ENCODE data around the gene MGAT5.

MGAT5 gene

GRCh38 chr2:134308474-134309385 is 54.9 kb downstream of the MGAT5 start:
- DNase-seq: no peak

DNA sequence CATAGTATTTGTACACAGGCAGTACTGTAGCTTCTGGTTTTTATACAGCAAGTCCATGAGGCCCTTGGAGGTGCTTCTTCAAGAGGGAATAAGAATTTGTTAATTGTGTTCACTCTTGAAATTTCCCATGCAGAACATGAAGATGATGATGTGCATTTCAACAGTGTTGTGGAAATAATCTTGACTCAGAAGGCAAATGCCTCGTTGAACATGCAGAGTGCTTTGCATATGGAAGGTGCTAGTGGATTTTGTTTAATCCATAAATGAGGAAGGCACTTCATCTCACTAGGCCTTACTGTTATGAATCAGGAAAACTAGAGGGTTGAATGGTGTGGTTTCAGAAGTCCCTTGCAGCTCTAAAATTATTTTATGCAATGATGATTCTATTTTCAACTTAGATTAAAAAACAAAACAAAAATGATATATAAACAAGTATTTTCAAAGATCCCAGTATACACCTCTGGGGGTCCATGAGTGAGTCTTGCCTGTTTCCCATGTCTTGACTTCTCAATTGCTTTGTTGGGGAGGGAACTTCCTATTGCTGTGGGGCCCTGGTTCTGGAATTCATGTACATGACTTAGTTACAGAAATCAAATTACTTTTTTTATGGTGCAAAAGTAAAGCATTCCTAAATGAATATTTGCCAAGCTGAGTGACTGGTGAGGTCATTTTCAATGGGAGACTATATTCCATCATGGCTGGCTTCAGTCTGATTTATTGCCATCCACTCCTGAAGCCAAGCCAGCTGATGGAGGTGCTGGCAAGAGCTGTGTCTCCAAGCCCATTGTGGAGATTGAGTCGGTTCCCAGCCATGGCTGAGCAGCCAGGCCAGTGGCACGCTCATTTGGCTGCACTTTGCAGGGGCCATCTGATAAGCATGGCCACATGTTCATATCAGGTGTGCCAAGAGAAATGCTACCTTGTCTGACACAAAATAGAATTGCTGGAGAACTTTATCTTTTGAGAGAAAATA is 56.5 kb downstream of the MGAT5 start:
- DNase-seq: no peak

DNA sequence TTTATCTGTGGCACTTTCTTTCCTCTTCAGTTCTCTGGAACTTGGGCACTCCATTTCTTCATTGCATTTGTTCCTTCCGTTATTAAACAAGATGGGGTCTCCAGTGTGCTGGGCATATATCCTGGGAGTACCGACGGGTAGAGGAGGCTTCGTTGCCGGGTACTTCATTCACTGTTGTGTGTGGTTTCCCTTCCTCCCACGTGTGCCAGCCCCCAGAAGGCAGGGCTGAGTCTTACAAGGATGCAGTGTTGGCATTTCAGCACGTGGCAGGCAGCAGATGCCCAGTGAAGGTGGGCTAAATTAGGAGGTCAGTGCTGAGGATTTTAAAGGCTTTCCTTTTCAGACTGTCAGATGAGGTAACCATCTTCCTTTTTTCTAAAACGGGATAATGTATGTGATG is 58.6 kb downstream of the MGAT5 start:
- no peak for DNase-seq

GRCh38 chr2:134314202-134314601 is 60.3 kb downstream of the MGAT5 start:
- no peak for DNase-seq

DNA sequence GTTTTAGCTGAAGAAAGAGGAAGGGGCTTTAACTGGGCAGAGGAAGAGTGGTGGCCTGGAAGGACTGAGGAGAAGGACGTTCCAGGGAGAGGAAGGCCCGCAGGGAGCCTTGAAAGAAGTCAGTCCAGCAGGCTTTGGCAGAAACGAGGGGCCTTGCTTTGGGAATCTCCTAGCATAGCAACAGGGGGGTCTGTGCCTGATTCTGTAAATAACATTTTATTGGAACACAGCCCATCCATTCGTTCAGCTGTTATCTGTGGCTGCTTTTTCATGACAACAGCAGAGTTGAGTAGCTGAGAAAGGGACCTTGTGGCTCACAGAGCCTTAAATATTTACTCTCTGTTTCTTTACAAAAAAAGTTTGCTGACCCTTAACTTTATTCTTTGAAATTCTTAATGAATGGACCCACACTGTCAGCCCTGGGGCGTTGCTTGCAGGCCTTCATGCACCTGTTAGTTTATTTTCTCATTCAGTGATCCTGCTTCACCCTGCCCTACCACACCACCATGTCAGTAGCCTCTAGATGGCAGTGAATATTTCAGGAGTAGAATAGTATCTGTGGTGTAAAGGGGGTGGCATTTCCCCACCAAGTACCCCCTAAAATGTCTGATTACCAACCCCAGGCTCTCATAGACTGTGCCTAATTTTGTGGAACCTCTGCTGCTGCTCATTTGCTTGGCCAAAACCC is 61.0 kb downstream of the MGAT5 start:
- DNase-seq: no peak

DNA sequence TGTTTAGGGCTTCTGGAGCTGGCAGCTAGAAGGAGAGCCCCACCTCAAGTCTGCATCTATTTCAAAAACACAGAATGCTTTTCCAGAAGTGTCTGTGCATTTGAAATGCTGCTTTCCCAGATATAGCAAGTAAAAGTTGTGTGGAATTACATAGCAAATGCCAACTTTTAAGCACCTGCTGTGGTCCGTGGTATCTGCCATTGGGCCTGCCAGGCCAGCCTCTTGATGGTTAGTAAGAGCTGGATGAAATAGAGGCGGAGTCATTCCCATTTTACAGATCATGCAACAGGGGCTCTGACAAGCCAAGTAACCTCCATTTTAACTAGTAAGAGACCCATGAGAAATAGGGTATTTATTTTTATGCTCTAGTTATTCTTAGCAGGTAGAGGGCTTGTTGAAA is 61.6 kb downstream of the MGAT5 start:
- no peak for DNase-seq

DNA sequence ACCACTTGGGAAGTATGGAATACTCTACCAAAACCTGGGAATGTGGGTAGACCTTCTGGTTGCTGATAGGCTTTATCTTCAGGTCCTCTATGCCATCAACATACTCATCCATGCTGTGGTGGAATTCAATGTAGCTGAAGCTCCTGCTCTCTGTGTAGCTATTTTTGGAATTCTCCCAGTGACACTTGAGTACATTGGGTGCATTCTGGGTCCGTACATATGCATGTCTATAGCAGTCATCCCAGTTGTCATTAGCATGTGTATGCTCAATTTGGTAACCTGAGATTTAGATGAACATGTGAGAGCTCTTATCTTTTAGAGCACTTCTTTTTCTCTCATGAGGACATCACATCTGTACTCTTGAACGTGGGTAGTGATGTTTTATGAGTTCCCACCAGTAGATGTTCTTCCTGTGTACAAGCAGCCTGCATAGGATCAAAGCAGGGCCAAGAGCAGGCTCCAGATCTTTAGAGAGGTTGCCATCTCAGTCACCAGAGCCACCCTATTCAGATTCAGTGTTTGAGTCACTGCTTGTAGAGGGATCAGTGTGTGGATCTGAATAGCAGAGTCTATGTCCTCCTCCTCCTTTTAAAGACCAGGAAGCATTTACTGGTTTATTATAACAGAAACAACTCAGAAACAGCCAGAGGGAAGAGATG is 65.9 kb downstream of the MGAT5 start:
- DNase-seq: no peak

GRCh38 chr2:134320930-134321329 is 67.1 kb downstream of the MGAT5 start:
- DNase-seq: peak; percentile 49

- DNase-seq: no peak
Measured at GRCh38 chr2:134323777-134324176, 69.9 kb downstream of the MGAT5 start.

- no peak for DNase-seq
Measured at GRCh38 chr2:134324430-134324829, 70.6 kb downstream of the MGAT5 start.

GRCh38 chr2:134324947-134325346 is 71.1 kb downstream of the MGAT5 start:
- DNase-seq: peak; percentile 64

DNA sequence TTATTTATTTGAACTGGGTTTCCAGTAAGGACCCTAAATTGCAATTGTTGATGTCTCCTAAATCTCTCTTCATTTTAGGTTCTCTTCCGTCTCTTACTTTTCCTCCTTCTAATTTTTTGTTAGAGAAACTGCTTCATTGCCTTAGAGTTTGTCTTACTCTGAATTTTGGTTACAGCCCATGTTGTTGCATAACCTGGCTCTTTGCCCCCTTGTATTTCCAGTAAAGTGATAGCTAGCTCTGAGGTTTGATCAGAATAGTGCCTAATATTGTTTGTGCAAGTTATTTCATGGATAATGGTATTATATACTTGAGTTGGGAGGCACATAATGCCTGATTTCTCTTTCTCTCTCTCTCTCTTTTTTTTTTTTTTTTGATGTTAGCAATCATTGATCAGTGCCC is 71.8 kb downstream of the MGAT5 start:
- DNase-seq: no peak

DNA sequence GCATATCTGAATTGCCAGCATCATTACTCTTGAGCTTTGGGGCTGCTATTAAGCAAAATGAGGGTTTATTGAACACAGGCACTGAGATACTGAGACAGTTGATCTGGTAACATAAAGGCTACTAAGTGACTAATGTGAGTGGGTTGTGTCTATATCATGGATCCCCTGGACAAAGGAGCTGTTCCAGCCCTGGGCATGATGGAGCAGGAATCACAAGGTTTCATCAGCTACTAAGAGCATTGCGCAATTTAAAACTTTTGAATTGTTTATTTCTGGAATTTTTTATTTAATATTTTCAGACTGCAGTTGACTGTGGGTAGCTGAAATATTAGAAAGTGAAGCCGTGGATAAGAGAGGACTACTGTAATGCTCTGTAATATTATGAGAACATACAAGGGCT is 73.5 kb downstream of the MGAT5 start:
- DNase-seq: no peak

DNA sequence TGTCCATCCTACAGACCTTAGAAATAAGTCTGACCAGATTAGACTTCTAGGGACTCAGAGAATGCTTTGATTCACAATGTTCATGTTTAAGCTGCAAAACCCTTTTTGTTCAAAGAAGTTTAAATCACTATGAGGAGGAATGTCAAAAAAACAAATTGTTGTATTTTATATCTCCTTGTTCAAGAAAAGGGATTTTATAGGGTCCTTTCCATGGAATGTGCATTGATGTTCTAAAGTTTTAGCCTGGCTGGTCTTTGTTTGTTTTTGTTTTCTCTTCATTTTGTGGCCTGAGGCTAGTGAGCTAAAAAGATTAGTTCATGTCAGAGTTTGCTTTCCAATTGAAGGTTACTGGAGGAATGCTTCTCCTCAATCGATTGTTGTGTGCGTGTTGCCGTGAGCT is 77.2 kb downstream of the MGAT5 start:
- DNase-seq: no peak

- no peak for DNase-seq
Measured at GRCh38 chr2:134333646-134334189, 79.8 kb downstream of the MGAT5 start.

DNA sequence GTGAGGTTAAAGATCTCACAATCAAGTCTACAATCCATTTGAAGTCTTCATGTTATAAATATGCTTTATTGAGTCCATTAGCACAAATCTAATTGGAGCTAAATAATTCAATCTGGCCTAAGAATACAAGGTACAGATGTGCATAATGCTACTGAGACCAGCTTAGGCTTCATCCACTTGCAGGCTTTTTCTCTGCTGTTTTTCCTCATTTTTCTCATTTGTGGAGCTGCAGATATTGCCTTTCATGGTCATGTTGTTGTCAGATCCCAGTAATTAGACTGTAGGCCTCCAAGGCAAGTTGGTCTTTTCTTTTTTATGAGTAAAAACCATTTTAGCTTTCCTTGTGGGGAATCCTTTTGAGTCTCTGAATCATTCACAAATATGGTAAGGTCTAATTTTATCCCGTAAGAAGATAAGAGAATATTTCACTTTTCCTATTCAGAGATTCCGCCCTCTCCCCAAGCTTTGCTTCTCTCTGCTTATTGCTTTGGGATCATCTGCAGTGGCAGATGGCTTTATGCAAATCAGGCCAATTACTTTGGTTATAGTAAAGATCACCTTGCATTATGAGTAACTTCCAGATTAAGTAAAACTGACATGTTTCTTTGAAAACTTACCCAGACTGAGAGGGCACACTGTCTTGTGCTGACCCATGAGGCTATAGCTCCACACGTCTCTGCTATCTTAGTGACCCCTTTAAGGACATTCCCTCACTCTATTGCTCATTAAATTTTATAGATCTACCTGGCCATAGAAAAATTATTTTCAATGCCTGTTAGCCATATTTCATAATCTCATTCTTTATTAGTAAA is 80.9 kb downstream of the MGAT5 start:
- no peak for DNase-seq

GRCh38 chr2:134335601-134336000 is 81.7 kb downstream of the MGAT5 start:
- DNase-seq: no peak

DNA sequence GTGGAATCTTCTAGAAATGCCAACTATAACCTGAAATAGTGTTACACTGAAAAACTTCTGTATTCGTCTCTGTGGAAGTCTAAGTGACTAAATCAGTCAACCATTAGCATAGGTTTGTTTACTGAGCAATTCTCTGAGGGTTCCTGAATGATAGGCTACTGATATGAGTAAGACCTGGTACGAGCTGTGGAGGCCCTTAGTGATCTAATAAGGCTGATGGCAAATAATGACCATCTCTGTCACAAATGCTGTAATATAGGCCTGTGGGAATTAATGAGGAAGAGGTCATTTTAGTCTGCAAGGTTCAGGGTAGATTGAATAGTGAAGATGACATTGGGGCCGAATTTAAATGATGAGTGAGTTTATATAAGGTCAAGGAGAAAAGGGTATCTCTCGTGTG is 82.5 kb downstream of the MGAT5 start:
- no peak for DNase-seq

GRCh38 chr2:134336921-134337320 is 83.0 kb downstream of the MGAT5 start:
- DNase-seq: no peak

DNA sequence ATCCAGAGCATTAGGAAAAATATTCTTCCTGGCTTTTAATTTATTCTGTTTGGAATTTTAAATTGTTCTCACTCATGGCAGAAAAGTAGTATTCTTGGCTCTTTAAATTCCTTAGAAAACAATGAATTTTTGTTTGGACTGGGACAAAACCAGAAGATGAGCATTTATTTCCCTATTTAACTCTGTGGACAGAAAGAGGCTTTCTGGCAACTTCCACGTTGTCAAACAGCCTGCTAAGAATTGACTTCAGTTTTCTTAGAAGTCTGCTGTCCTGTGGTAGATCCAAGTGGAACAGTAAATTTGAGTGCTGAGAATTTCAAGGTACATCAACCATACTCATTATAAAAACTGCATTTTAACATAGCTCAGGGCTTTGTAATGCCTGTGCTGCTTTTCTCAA is 83.8 kb downstream of the MGAT5 start:
- DNase-seq: no peak

- no peak for DNase-seq
Measured at GRCh38 chr2:134338208-134338607, 84.3 kb downstream of the MGAT5 start.

All from CD4-positive, alpha-beta T cell treated with Interleukin-17A for 1 hour (primary cell).